CD4-positive, alpha-beta T cell treated with Interleukin-4 for 1 hour (primary cell): ENCODE measurements around the gene RAP1GAP.

Experiments used
- DNase-seq, 2 donors: peaks; one replicate each; pipeline ENCODE4 v3.0.0-alpha.2; 2020 to 2022

RAP1GAP gene

DNA sequence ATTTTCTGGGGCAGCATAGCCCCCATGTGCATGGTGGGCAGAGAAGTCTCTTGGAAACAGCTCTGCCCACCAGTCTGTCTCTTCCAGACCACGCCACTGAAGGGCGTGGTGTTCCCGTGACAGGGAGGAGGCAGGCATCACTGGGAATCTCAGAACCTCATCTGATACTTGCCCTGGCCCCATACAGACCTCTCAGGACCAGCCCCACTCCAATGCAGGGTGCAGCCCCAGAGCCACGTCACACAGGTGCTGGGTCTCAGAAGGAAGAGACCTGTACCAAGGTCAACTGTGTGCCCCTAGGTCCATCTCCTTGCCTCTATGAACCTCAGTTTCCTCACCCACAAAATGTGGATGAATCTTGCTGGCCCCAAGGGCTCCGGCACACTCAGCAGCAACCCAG lies 7.3 kb downstream of the RAP1GAP start:
- DNase-seq = no peak

DNA sequence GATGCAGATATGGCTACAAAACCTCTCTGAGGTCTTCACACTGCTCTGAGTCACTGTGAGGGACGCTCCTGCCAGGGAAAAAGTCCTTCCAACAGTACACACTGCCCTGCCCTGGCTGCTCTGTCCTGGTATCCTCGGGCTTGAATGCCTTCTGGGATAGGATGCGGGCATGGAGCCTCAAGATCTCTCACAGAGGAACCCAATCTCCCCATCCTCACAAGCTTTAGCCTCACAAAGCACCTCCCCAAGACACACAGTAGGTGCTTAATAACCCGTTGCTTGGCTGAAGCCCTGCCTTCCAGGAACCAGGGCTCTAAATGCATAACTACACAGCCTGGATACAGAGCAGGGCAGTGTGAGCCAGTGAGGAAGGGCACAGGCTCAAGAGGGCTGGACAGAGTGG lies 9.2 kb downstream of the RAP1GAP start:
- no peak for DNase-seq

DNA sequence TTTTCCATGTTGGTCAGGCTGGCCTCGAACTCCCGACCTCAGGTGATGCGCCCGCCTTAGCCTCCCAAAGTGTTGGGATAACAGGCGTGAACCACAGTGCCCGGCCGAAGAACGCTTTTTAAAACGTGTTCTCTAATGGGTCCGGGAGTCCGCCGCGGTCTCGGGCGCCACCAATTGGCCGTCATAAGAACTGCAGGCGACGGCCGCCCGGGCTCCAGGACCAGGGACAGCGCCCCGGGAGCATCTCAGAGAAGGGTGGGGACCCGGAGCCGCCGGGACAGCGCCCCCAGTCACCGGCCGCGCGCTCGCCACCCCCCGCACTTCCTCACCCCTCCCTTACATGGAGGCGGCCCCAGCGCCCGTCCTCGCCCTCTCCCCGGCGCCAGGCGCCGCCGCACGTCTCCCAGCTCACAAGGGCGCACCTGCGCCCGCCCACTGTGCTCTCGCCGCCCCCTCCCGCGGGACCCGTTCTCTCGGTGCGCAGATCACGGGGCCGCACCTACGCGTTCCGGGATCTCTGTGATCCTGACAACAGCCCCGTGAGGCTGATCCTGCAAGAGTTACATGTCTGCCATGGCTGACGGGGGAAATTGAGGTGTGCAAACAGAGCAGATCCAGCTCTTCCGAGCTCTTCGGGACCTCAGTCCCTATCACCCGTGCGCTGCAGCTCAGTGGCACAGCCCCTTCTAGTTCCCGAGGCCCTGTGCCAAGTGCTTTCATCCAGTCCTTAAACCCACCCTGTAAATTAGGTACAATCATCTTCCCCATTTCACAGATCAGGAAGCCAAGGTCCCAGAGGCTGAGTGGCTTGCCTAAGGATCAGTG lies 9.8 kb downstream of the RAP1GAP start:
- DNase-seq = peak; percentile 77 to 86

DNA sequence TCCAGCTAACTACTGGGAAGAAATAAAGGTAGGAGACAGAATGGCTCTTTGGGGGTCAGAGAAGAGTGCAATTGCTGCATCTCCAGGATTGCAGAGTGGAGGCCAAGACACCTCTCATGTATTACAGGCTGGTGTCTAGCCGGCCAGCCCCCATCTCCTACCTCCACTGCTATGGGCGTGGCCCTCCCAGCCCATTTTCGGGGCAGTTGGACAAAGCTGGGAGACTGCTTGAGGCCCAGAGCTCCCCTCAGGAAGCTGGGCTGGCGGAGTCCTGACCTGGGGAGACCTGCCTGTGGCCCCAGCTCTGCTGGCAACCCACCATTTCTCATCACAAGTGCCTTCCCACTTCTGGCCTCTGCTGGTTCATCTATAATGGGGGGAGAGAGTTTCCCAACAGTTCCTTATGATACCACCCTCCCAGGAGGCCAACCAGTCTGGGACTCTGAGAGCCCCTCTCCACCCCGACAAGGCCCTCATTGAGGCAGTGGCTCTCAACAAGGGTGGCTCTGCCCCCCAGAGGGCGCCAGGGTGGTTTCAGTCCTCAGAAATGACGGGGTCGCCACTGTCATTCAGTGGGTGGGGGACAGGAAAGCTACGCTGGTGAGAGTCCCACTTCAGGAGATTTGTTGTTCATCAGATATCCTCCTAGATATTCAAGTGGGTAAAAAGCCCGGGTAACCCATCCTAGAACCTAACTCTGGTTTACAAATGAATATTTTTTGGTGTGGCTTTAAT lies 11.5 kb downstream of the RAP1GAP start:
- DNase-seq = no peak

DNA sequence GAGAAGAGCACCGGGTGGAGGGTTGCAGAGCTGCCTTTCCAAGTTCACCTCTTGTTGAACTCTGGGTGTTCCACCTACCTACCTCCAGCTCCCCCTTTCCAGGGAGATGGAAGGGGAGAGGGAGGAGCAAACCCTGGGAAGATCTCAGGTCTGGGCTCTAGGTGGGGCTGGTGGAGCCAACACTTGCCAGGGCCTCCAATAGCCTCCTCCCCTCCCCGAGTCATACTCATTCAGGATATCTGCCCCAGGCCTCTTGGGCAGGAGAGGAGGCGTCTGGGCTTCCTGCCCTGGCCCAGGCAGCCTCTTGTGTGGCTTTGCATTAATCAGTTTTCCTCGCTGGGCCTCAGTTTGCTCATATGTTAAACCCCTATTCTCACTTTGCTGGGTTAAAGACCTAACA lies 13.4 kb downstream of the RAP1GAP start:
- DNase-seq = no peak

DNA sequence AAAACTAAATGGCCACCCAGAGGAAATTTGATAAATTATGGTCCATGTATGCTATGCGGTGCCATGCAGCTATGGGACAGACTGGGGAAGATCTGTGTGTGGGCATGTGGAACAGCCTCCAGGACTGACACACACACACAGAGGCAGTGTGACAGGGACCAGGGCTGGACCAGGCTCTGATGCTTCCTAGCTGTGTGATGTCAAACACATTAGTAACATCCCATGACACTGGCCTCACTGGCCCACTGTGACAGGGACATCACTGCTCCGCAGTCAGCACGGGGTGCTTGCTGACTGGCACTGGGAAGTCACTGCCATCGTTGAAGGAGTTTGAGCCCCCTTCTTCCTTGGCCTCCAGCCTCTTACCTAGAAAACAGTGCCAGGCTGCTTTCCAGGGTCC lies 13.9 kb downstream of the RAP1GAP start:
- DNase-seq = no peak

DNA sequence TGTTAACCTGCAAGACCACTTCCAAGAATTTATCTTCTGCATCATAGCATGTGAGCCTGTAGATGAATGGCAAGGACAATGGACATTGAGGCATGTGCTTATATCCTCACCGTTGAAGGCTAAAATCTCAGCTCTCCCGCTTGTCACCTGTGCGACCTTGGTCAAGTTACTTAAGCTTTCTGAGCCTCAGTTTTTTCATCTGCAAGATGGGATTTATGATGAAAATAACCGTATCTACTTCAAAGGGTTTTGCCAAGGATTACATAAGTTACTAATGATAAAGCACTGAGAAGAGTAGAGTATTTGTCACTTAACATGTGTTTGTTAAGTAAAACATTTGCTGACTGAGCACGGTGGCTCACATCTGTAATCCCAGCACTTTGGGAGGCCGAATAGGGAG lies 14.9 kb downstream of the RAP1GAP start:
- DNase-seq = no peak

DNA sequence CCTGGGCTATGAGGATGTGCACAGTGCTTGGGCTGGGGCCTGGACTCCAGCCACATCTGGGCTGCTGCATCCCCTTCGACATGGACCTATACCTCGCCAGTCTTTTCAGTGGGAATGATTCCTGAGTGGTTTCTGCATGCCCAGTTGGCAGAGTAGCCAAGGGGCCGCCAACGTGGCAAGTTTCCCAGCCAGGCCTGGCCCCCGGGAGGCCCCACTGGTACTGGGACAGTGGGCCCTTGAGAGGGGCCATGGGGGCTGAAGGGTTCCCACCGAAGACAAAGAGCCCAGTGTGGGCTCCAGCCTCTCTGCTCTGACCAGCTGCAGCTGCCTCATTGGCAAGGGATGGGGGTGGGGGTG lies 15.4 kb downstream of the RAP1GAP start:
- DNase-seq = no peak

DNA sequence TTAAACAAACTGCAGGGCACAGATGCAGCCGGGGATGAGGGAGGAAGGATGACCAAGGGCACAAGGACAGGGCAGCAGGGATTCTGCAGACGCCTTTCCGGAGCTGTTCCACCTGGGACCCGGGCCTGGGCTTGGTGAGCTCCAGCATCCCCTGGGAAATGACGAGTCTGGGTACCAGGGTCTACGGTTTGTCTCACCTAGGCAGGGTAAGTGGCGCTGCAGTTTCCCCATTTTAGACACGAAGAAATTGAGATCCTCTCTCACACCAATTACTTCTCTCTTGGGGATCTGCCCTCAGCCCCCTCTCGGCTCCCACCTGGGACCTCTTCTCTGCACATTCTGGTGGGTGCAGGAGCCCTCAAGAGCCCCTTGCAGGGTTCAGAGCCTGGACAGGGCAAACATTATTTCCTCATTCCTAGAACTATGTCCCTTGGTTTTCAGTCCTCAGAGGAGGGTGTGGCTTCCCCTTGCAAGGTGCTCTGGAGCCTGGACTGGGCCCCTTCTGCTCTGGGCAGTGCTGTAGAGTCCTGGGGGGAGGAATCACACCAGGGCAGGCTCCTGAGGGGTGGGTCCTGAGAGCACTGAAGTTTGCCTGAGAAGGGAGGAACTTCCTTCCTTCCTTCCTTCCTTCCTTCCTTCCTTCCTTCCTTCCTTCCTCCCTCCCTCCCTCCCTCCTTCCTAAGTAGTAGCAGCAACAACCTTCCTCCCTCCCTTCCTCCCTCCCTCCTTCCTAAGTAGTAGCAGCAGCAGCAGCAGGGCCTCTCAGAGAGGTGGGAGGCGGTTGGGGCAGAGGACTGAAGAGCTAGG lies 16.0 kb downstream of the RAP1GAP start:
- no peak for DNase-seq

DNA sequence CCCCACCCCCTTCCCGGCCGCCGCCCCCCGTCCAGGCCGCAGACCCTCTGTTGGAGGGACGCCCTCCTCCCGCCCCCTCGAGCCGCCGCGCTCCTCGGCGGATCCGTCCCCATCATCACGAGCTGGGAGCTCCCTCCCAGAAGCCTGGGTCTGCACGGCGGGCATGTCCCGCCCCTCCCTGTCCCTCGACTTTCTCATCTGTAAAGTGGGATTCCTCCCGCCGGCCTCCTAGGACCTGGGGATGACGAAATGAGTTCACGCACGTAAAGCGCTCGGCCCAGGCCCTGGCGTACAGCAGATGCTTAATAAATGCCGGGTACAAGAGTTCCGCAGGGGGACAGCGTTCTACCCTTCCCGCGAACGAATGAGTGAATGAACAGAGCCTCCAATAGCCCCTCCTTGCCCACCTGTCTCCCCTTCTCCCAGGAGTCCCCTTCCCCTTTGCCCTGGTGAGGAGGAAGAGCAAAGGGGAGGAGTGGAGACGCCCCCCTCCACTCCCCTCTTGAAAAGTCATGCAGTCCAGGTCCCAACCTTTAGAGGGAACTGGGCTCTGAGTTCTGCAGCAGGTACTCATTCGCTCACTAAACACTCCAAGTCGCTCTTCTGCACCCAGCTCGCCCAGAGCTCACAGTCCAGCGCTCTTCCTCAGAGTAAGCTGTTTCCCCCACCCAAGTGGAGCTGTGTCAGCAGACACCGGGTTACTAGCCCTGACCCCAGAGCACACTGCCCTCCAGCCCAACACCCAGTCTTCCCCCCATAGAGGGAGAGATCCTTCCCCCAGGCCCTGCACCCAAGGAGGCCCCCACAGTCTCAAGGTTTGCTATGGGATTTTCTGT lies 16.8 kb downstream of the RAP1GAP start:
- no peak for DNase-seq

DNA sequence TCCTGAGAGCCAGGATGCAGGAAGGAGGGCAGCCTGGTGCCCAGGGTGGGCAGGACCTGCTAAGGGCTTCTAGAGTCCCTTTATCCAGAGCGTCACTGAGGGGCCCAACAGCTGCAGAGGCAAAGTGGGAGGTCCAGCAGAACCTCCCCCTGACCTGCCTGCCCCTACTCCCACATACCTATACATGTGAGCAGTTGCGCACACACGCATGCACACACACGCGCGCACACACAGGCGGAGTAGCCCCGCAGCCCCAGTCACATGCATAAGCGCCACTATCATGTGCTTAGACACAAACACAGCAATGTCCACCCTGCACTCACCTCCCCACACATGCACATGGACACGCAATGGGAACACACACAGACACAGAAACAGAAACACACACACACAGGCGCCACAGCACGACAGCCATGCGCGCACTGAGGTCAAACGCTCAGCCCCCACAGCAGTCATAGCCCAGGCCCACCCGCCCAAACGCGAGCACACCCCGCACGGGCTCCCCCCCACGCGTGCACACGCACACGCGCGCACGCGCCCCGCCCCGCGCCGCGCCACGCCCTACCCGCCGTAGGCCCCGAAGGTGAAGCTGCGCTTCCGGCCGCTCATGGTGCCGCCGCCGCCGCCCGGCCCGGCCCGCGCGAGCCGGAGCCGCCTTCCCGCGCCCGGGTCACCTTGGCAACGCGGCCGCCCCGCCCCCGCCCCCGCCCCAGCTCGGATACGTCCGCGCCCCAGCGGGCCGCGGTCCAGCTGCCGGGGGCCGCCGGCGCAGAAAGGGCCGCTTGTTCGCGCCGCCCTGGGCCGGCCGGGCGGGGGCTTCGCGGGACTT lies 17.7 kb downstream of the RAP1GAP start:
- DNase-seq = peak; percentile 39 to 57

DNA sequence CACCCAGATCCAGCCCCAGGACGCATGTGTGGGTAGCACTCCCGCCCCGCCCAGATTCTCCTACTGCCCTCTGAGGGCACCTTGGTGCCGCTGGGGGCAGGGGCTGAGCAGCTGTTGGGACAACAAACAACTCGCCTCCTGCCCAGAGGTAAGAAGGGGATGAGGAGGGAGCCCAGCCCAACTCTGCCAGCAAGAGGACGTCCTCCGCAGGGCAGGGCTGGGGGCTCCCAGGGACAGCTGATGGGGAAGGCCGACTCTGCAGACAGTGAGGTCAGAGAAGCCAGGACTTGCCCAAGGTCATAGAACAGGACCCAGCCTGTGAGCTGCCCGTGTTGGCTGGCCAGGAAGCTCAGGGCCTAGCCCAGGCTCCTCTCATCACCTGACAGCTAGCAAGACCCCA lies 18.8 kb downstream of the RAP1GAP start:
- DNase-seq = no peak

DNA sequence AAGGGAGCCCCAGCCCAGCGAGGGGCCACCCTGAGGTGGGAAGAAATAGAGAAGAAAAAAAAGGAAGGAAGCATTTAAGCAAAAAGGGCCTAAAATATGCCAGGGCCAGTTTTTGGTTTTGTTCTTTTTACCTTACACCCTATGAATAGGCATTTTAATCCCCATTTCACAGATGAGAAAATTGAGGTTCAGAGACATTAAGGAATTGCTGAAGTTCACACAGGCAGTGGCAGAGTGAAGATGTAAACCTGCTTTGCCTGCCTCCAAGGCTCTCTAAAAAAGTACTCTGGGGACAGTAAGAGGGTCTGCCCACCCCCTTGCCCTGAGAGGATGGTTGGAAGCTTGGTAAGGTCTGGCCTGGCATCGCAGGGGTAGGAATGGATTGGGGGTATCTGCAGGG lies 19.8 kb downstream of the RAP1GAP start:
- no peak for DNase-seq

DNA sequence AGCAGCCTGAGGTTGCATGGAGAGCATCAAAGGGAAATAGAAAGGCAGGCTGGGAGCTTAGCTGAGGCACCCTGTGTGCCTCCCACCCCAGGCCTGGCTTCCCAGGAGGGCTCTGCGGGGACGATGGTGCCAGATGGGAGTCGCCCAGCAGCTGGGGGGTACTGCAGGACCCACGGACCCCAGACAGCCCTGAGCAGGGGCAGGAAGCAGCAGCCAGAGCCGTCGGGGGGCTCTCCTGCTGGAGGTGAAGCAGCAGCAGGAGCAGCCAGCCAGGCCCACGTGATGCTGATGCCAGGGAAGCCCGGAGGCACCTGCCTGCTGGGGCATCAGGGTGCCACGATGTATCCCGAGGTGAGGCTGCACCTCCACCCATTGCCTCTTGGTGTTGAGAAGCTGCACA lies 20.4 kb downstream of the RAP1GAP start:
- DNase-seq = no peak

DNA sequence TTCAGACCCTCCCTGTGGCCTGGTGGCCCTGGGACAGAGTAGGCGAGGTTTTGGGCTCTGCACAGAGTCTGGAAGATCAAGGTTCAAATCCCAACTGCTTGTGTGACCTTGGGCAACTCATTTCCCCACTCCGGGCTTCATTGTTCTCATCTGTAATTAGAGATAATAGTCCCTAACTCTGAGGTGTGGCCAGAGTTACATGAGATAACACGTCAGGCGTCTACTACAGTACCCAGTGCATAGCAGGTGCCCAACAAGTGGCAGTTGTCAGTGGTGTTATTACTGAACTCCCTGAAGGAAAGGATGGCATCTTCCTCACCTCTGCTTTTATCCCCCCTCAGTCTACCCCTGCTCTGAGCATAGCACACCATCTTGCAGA lies 20.8 kb downstream of the RAP1GAP start:
- DNase-seq = no peak

DNA sequence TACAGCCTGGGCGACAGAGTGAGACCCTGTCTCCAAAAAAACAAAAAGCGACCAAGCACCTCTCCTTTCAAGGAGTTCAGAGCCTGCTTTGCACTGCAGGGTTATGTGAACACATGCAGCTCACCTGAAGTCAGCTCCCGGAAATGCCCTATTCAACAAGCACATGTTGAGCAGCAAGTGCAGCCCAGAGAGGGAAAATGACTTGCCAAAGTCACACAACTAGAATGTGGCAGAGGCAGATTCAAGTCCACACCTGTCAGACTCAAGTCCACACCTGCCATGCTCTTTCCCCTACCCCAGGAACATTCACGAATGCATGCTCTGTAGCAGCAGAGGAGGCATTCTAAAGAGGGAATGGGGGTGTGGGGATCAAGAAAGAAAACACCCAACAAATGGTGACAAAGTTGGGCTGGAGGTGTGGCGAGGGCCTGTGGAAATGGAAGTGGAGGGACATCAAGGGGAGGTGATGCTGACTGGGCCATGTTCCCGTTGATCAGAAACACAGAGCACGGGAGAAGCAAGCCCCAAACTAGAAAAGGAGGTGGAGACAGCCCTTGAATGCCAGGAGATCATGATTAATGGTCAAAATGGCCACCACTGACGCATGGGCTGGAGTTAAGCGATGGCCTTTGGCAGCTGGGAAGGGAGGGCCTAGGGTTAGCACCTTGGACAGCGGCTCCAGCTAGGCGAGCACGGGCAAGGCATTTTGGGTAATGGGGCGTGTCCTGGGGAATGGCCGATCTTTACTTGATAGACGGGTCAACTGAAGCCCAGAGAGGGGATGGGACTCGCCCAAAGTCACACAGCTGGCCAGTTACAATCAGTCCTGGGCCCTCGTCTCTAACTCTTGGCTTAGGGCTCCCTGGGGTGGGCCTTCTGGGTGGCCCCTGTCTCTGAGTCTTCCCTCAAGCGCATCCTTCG lies 21.5 kb downstream of the RAP1GAP start:
- DNase-seq = peak in 1 of 2 donors; percentile 16

DNA sequence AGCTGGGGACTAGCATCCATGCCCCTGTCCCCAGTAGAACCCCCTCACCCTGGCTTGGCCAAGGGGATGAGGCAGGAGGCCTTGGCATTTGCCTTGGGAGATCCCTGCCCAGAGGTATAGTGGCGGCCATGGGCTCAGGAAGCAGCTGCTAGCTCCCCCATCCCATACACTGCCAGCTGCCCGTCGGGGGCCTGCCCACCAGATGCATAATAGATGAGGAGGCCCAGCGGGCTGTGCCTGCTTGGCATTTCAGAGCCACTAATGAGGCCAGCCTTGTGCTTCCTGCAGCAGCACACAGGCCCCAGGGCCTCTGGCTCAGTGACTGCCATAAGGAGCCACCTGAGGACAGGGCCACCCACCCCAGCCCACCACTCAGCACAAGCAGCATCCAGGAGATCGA lies 23.6 kb downstream of the RAP1GAP start:
- DNase-seq = no peak

DNA sequence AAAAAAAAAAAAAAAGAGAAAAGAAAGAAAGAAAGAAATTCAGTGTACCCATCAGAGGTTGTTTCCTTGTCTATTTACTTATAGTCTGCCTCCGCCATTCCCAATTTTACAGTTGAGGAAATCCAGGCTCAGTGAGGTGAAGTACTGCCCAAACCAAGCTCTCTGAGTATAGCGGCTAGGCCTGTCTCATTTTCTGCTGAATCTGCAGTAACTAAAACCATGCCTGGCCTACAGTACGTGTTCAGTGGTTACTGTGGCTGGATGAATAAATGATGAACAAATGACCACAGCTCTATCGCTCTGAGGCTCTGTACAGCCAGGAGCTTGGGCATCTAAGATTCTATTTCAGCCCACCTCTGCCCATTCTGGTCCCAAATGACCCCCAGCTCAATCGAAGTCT lies 24.3 kb downstream of the RAP1GAP start:
- DNase-seq = no peak

DNA sequence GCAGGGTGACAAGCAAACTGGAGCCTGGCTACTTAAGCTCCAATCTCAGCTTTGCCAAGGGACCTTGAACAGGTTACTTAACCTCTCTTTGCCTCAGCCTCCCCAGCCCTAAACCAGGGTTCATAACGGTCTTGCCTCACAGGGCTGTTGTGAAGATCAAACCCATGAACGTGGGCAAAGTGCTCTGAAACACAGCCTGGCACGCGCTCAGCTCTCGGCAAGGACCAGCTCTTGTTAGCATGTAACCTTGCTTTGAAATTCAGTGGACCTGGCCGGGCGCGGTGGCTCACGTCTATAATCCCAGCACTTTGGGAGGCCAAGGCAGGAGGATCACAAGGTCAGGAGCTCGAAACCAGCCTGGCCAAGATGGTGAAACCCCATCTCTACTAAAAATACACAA lies 24.8 kb downstream of the RAP1GAP start:
- DNase-seq = no peak

DNA sequence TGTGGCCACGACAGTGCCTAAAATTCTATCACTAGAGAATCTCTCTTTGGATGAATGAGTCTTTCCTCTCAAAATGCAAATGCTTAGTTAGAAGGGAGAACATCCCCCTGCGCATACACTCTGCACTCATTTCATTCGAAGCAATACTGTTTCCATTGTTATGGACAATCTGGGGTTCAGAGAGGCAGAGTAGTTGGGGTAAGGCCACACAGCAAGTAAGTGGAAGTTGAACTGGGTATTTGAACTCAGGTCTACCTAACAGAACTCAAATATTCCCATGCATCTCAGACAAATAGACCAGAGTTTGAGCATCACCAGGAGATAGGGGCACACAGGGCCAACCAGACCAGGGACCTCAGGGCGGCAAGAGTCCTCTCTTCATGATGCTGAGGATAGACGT lies 25.5 kb downstream of the RAP1GAP start:
- no peak for DNase-seq
